Articular chondrocyte of knee joint (primary cell): ENCODE results near the gene SLAMF1. TPM values are rescaled to one million over a fixed set of nuclear protein-coding genes. Genes with fewer than 3 reads are reported as not detected.

ENCODE experiments used
- total RNA-seq: library from RNA; depleted of rRNA; stranded (reverse); fragments of >200 nt; gene quantifications from 2 replicates; pipeline ENCODE4 v1.2.3, GENCODE V29; 2012

The SLAMF1 gene, protein sequence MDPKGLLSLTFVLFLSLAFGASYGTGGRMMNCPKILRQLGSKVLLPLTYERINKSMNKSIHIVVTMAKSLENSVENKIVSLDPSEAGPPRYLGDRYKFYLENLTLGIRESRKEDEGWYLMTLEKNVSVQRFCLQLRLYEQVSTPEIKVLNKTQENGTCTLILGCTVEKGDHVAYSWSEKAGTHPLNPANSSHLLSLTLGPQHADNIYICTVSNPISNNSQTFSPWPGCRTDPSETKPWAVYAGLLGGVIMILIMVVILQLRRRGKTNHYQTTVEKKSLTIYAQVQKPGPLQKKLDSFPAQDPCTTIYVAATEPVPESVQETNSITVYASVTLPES
- not detected in 2 replicates for total RNA-seq

DNA sequence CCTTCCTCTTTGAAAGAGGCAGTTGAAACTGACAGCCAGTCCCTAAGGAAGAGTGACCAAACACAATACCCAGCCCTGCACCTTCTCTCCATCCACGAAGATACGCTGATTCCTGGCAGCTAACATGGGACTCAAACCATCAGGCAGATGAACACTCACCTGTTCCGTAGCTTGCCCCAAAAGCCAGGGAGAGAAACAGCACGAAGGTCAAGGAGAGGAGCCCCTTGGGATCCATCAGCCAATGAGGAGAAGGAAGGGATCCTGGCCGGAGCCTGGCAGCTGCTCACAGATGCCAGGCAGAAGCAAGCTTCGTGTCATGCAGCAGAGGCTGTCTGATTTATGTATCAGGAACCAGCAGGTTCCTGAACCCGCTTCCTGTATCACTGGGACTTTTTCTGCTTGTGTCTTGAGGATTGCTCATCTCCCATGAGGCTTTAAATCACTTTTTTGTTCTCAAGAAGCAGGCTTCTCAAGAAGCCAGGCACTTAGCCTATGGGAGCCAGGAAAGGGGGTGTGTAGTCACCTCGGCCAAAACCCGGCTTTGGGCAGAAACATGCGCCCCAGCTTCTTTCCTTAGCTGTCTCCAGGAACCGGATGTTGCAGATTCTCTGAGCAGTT, at the start of gene SLAMF1:
SLAMF1 (minus strand) TSS at position 334 of the 618 bp plus-strand sequence; CDS start at position 235, 99 bp downstream.

DNA sequence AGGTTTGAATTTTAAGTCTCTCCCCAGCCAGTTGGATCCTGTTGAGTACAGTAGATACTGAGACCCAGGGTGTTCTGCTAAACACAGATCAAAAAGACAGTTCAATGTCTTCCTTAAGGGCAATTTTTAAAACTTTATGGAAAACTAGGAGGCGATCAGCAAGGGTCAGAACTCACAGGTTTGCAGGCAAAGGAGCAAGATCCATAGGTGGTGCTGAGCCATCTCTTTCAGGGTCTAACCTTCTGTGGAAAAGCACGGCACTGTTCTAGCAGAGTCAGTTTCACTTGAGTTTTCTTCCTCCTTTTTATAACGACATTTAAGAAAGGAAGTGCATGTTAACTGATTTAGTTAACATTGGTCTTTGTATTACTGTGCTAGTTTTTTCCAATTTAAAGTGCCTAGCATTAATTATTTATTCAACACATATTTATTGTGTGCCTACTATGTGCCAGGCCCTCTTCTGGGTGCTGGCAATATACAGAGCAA, 67.6 kb downstream of the SLAMF1 start, which contains the start of gene CD84:
CD84 (minus strand) TSS at position 281 of the 486 bp plus-strand sequence; CDS start at position 222, 59 bp downstream.

Other genes starting within 250 kb of the SLAMF1 start
- gene VANGL2, start 246.5 kb downstream of the SLAMF1 start, total RNA-seq, result not detected in 2 replicates
- not detected in 2 replicates for gene SLAMF6, start 123.8 kb downstream of the SLAMF1 start, total RNA-seq
- not detected in 2 replicates for gene CD84, start 67.5 kb downstream of the SLAMF1 start, total RNA-seq
- gene CD48, start 64.8 kb upstream of the SLAMF1 start, total RNA-seq, result not detected in 2 replicates
- gene SLAMF7, start 92.2 kb upstream of the SLAMF1 start, total RNA-seq, result not detected in 2 replicates
- gene LY9, start 149.1 kb upstream of the SLAMF1 start, total RNA-seq, result not detected in 2 replicates
- not detected in 2 replicates for gene CD244, start 215.8 kb upstream of the SLAMF1 start, total RNA-seq
- not detected in 2 replicates for gene ITLN1, start 238.1 kb upstream of the SLAMF1 start, total RNA-seq